Type B pancreatic cell (in vitro differentiated cells): ENCODE measurements around the gene CELSR2. TPM values are rescaled to one million over a fixed set of nuclear protein-coding genes. Genes with fewer than 3 reads are reported as not detected.

ENCODE experiments used
- DNase-seq: peaks from one replicate; pipeline ENCODE4 v3.0.0; 2021; ENCODE audit warnings: mixed read lengths; ENCODE audit not compliant: unreplicated experiment; ENCODE audit errors: extremely low spot score
- H3K27ac Mint-ChIP-seq: 2 replicates; pipeline ENCODE4 v1.8.0; 2021; ENCODE audit warnings: mild to moderate bottlenecking, mixed read lengths
- H3K27me3 Mint-ChIP-seq: 2 replicates; pipeline ENCODE4 v1.8.0; 2021; ENCODE audit warnings: mixed read lengths
- H3K36me3 Mint-ChIP-seq: 2 replicates; pipeline ENCODE4 v1.8.0; 2021; ENCODE audit warnings: mixed read lengths
- H3K4me1 Mint-ChIP-seq: one replicate; pipeline ENCODE4 v1.8.0; 2021; ENCODE audit warnings: mixed read lengths; ENCODE audit not compliant: unreplicated experiment
- H3K4me3 Mint-ChIP-seq: 2 replicates; pipeline ENCODE4 v1.8.0; 2021; ENCODE audit warnings: mild to moderate bottlenecking, mixed read lengths
- H3K9me3 Mint-ChIP-seq: 2 replicates; pipeline ENCODE4 v1.8.0; 2021; ENCODE audit warnings: mixed read lengths
- CTCF ChIP-seq: fragments of 200-600 bp; sonication (generic); conservative IDR thresholded peaks from 2 replicates; pipeline ENCODE4 v1.5.0; 2021; ENCODE audit warnings: antibody characterized with exemption, mild to moderate bottlenecking
- total RNA-seq: library from RNA; stranded (reverse); gene quantifications from 2 replicates; pipeline ENCODE4 v1.2.1, GENCODE V29; 2021; ENCODE audit warnings: low replicate concordance

CELSR2 gene
- total RNA-seq, 1 donor from 2014 or later = 35.5 TPM

GRCh38 chr1:109240158-109241152, 8.9 kb upstream of the CELSR2 start:
- Mint-ChIP-seq H3K9me3 (no peaks in the 10 kb centered on the region), H3K27ac (peak overlapping the region; percentile 71), H3K27me3 (peaks cover 3% of the 10 kb centered on the region), H3K4me1 (peaks cover 19% of the 10 kb centered on the region), H3K4me3 (no peak overlapping the region), H3K36me3 (peaks cover 10% of the 10 kb centered on the region)
- DNase-seq = no peak
- TF ChIP-seq CTCF = no peak

- peaks cover 5% of the 10 kb centered on the region for H3K36me3 Mint-ChIP-seq
- peaks cover 3% of the 10 kb centered on the region for H3K27me3 Mint-ChIP-seq
- no peak overlapping the region for H3K4me3 Mint-ChIP-seq
- TF ChIP-seq CTCF = no peak
- H3K27ac Mint-ChIP-seq = no peak overlapping the region
- H3K4me1 Mint-ChIP-seq = peaks cover 19% of the 10 kb centered on the region
- DNase-seq = no peak
- no peaks in the 10 kb centered on the region for H3K9me3 Mint-ChIP-seq
Observed at GRCh38 chr1:109241344-109241743, 8.0 kb upstream of the CELSR2 start.

GRCh38 chr1:109241841-109242345, 7.4 kb upstream of the CELSR2 start:
- Mint-ChIP-seq H3K27me3 (peaks cover 3% of the 10 kb centered on the region), H3K9me3 (no peaks in the 10 kb centered on the region), H3K27ac (peak overlapping the region; percentile 35), H3K36me3 (peaks cover 5% of the 10 kb centered on the region), H3K4me3 (peak overlapping the region; percentile 50), H3K4me1 (peaks cover 19% of the 10 kb centered on the region)
- no peak for TF ChIP-seq CTCF
- no peak for DNase-seq

- H3K4me1 Mint-ChIP-seq = peaks cover 19% of the 10 kb centered on the region
- peaks cover 3% of the 10 kb centered on the region for H3K27me3 Mint-ChIP-seq
- no peaks in the 10 kb centered on the region for H3K9me3 Mint-ChIP-seq
- H3K36me3 Mint-ChIP-seq = peaks cover 5% of the 10 kb centered on the region
- no peak for TF ChIP-seq CTCF
- H3K4me3 Mint-ChIP-seq = no peak overlapping the region
- peak overlapping the region; percentile 35 for H3K27ac Mint-ChIP-seq
- no peak for DNase-seq
Observed at GRCh38 chr1:109242387-109242786, 7.0 kb upstream of the CELSR2 start.

- H3K4me1 Mint-ChIP-seq = peaks cover 19% of the 10 kb centered on the region
- DNase-seq = no peak
- H3K9me3 Mint-ChIP-seq = no peaks in the 10 kb centered on the region
- H3K4me3 Mint-ChIP-seq = no peak overlapping the region
- H3K36me3 Mint-ChIP-seq = peaks cover 5% of the 10 kb centered on the region
- TF ChIP-seq CTCF = no peak
- no peak overlapping the region for H3K27ac Mint-ChIP-seq
- H3K27me3 Mint-ChIP-seq = peaks cover 3% of the 10 kb centered on the region
Observed at GRCh38 chr1:109243221-109243620, 6.1 kb upstream of the CELSR2 start.
